ENCODE measurements around the gene LDB1. TPM values are rescaled to one million over a fixed set of nuclear protein-coding genes. Genes with fewer than 3 reads are reported as not detected.

Gene LDB1
- polyA plus RNA-seq, 3 donors, result 15.3 to 23.6 (median 19.8) TPM

GRCh38 chr10:102140218-102140617, 20.1 kb upstream of the LDB1 start:
- H3K27ac ChIP-seq (ENCODE audit: low read depth, low read length), result no peak overlapping the region
- WGBS, 3 donors, result 80 to 92% (median 91%) methylated on average over 4 of the region's 4 CpGs

DNA sequence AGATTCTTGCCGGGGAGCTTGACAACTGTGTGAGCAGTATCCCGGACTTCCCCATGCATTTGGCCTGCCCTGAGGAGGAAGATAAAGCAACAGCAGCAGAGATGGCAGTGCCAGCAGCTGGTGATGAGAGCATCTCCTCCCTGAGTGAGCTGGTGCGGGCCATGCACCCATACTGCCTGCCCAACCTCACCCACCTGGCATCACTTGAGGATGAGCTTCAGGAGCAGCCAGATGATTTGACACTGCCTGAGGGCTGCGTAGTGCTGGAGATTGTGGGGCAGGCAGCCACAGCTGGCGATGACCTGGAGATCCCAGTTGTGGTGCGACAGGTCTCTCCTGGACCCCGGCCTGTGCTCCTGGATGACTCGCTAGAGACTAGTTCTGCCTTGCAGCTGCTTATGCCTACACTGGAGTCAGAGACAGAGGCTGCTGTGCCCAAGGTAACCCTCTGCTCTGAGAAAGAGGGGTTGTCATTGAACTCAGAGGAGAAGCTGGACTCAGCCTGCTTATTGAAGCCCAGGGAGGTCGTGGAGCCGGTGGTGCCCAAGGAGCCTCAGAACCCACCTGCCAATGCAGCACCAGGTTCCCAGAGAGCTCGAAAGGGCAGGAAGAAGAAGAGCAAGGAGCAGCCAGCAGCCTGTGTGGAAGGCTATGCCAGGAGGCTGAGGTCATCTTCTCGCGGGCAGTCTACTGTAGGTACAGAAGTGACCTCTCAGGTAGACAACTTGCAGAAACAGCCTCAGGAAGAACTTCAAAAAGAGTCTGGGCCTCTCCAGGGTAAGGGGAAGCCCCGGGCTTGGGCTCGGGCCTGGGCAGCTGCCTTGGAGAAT, 19.3 kb upstream of the LDB1 start:
- H3K27ac ChIP-seq (ENCODE audit: low read depth, low read length), result no peak overlapping the region
- WGBS, 3 donors, result 92 to 95% (median 95%) methylated on average over 15 of the region's 15 CpGs

DNA sequence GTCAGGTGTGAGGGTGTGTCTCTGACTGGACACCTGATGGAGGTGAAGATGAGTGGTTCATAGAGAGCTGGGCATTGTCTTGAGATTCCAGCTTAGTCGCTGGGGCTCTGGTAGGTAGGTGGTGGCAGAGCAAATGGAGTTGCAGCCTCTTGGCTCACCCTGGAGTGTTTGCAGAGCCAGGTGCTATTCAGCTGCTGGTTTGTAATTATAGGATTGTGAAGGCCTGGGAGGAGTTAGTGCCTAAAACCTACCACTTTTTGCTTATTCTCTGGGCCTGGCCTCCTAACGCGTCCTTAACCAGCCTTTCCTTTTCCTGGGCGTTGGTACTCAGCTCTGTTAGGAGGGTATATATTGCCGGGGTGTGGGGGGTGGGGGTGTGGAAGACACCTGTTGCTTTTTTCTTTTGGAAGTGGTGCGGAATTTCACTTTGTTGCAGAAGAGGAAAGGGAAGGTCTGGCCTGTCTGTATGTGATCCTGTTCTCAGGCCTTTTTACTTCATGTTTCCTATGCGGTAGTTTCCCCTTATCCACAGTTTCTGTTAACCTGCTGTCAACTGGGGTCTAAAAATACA, 15.9 kb upstream of the LDB1 start:
- no peak overlapping the region for H3K27ac ChIP-seq (ENCODE audit: low read depth, low read length)
- 70 to 83% (median 74%) methylated on average over 7 of the region's 7 CpGs for WGBS, 3 donors

DNA sequence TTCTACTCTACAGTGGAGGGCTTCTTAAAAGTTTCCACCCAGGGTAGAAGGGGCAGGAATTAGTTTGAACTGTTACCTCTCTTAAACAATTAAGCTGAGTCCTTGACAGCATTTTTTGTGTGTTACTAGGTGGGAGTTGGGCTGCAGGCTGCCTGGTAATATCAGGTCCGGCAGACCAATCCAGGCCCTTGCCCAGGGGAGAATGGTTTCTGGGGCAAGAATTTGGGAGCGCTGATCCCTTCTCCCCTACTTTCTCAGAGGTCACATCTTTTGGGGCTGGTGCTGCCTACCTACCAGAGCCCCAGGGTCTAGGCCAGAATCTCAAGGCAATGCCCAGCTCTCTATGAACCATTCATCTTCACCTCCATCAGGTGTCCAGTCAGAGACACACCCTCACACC, 14.2 kb upstream of the LDB1 start:
- no peak overlapping the region for H3K27ac ChIP-seq (ENCODE audit: low read depth, low read length)
- WGBS, 3 donors, result 45 to 61% (median 59%) methylated on average over 2 of the region's 2 CpGs

DNA sequence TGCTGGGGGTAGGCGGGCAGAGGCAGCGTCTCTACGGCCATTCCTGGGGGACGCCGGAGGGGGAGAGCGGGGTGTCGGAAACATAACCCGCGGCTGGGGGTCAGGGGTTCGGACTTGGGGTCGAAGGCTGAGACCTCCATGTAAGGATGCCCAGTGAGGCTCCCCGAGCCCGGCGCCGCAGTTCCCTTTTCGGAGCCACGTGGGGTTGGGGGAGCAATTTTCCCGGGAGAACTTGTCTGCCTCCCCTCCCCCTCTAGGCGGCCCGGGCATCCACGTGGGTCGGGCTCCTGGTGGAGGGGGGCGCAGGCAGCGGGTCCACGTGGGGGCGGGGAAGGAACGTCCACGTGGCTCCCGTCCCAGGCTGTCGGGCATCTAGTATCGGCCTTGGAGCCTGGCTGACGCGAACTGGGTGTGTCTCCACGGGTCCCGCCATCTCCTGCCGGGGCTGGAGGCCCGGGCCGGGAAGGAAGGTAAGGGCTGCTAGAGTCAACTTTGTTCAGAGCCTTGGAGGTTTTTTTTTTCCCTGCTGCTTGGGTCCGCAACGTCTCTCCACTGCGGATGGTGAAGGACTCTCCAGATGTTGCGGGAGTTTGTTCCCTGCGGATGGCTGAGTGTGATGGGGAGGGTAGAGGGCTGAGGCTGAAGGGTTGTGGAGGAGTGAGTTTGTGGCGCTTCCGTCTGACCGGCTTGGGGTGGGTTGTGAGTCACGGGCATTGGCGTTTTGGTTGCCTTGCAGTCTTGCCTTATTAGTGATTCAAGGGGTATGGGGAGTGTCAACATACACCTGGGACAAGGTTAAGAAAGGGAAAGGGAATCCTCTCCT, 13.4 kb upstream of the LDB1 start:
- WGBS, 3 donors, result 0 to 1% (median 0%) methylated on average over 37 to 48 of the region's 48 CpGs

DNA sequence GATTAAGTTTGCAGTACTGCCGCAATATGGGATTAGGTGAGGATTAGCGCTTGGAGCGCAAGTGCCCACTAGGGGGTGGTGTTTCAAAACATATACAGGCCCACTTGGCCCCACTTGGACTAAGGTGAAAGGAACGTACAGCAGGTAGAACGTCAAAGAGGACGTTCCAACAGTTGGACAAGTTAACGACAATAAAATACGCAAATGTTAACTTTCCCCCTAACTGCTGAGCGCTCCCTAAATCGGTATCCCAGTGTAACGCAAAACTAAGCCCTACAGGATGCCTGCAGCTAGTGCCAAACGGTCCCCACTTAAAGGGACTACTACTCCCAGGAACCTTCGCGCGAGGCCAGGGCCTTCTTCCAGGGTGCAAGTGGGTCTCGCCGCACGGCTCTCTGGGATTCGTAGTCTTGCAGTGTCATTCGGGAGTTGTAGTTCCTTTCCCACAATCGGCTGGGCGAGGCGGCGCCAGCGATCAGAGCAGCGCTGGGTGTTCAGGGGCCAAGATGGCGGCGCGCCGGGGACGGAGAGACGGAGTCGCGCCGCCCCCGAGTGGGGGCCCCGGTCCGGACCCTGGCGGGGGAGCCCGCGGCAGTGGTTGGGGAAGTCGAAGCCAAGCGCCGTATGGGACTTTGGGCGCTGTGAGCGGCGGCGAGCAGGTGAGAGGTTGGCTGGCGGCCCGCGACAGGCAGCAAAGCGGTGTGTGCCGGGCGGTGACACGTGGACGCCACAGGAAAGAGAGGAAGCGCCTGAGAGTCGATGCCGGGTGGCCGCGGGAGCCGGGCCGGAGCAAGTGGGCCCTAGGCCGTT, 12.6 kb upstream of the LDB1 start, which contains the start of gene PPRC1:
Gene PPRC1, plus strand, starts transcription at position 478 of the 810 bp plus-strand sequence. Its CDS starts 29 bp downstream, at position 507.
- peak within 1 kb of the TSS; percentile 76 for H3K27ac ChIP-seq (ENCODE audit: low read depth, low read length)
- 0% methylated on average over 48 to 64 of the region's 64 CpGs for WGBS, 3 donors

More for the DNA sequence above, 13.4 kb upstream of the LDB1 start:
- peak overlapping the region; percentile 76 for H3K27ac ChIP-seq (ENCODE audit: low read depth, low read length)

DNA sequence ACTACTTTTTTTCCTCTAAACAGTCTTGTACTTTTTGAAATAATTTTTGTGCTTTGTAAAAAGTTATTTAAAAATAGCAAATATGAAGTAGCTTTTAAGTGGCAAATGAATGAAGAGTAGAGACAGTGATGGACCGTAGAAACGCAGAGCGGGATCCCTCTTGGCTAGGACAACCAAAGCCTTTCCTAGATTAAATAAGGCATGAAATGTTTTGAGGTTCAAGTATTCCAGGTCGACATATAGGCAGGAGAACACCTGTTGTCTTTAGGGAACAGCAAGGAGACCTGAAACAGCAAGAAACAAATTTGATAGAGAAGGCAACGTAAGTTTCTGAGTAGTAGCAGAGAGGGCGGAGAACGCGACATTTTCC, 12.0 kb upstream of the LDB1 start:
- H3K27ac ChIP-seq (ENCODE audit: low read depth, low read length), result no peak overlapping the region
- 13 to 25% (median 24%) methylated on average over 8 of the region's 8 CpGs for WGBS, 3 donors

DNA sequence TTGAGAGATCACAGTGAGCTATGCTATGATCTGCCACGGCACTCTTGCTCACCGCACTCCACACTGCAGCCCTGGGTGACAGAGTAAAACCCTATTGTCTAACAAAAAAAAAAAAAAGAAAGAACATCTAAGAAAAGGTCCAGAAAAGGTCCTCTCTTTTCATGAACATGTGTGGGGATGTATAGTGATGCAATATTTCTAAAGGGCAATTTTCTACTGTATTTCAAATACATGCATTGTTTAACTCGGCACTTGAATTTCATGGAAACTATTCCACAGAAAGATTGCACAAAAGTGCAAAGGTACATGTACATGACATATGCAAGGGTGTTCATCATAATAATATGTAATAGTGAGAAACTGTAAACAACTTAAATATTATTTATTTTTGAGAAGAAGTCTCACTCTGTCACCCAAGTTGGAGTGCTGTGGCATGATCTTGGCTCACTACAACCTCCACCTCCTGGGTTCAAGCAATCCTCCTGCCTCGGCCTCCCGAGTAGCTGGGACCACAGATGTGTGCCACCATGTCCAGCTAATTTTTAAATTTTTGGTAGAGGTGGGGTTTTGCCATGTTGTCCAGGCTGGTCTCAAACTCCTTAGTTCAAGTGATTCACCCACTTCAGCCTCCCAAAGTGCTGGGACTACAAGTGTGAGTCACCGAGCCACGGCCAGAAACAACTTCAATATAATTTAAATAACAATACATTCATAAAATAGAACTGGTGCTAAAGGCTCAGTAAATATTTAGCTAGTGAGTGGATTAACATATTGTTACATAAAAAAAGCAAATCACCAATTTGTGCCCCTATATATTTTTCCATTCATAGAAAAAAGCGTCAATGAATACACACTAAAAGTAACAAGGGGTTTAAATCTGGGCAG, 11.4 kb upstream of the LDB1 start:
- 87 to 92% (median 88%) methylated on average over 8 of the region's 8 CpGs for WGBS, 3 donors
- no peak overlapping the region for H3K27ac ChIP-seq (ENCODE audit: low read depth, low read length)

GRCh38 chr10:102123223-102123622, 3.1 kb upstream of the LDB1 start:
- no peak overlapping the region for H3K27ac ChIP-seq (ENCODE audit: low read depth, low read length)
- WGBS, 3 donors, result 85 to 95% (median 89%) methylated on average over 3 of the region's 3 CpGs

DNA sequence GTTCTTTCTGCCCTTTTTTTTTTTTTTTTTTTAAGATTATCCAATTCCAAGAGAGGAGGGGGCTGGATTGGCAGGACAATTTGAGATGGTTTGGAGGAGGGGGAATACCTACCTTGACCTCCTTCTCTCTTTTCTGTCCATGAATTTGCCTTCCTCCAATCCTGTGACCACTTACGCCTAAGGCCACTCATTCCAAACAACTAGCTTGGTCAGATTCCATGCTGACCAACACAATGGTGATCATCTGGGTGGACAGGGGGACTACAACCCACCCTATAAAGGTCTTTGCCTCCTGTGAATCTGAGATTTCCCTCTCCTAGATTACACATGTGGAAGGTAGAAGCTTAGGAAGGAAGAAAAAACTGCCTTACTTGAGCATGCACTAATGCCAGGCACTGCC, 2.3 kb upstream of the LDB1 start:
- H3K27ac ChIP-seq (ENCODE audit: low read depth, low read length), result no peak overlapping the region
- 96 to 100% (median 100%) methylated on average over 1 of the region's 1 CpG for WGBS, 3 donors

GRCh38 chr10:102121739-102122372, 1.7 kb upstream of the LDB1 start:
- WGBS, 3 donors, result 44 to 54% (median 53%) methylated on average over 6 of the region's 6 CpGs
- no peak overlapping the region for H3K27ac ChIP-seq (ENCODE audit: low read depth, low read length)

DNA sequence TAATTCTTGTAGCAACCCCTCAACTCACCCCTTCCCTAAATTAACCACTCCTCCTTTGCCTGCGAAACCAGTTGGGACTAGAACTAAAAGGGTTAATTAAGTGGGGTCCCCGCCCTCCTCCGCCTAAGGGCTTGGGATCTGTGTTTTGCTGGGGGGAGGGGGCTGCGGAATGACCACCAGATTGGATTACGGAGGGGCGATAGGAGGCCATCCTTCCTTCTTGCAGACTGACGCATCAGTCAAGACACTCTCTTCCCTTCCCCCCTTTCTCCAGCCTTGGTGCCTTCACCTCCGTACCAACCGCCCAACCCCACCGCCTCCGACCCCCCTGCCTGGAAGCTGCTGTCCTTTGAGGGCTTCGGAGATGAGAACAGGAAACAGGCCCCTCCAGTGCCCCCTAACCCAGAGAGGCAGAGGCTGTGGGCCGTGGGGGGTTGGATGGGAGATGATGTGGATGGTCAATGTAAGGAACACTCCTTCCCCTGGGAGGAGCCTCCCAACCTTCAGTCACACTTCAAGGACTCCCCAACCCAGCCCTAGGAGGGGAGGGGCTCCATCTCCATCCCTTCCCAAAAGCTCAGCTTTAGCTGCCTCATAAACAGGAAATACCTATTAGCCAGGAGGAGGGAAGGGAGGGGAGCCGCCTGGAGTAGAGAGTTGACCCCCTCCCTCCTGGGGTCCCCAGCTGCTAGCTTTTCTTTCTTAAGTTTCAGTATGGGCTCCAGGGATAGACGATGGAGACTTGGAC, 997 bp upstream of the LDB1 start:
- WGBS, 3 donors, result 3 to 18% (median 7%) methylated on average over 14 to 15 of the region's 15 CpGs

DNA sequence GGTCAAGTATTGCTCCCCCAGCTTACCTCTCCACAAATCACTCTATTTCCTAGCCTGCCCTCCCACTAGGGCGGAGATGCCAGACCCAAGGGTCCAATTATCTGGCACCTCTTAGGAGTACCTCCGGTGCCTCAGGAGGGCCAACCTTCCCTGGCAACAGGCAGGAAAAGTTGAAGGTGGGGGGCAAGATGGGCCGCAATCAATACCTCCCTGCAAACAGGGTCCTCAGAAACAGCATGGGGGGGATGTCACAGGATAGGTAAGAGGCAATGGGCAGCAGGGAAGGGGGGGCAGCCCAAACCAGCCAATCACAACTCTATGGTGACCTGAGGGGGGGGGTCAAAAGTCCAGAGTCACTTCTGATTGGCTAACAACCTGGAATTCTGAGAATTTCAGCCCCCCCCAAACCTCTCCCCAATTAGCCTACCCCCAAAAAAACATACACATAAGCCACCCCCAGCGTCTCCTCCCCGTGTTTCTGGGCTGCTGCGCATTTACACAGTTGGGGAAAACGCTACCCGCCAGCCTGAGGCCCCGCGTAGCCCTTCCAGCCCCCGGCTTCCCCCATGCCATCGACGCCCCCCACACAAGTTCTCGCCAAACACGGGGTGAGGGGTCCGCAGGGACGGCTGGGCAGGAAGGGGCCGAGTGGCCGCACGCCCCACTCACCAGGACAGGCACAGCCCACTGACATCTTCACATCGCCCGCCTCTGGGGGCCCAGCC, 589 bp downstream of the LDB1 start:
- peak overlapping the region; percentile 76 for H3K27ac ChIP-seq (ENCODE audit: low read depth, low read length)
- WGBS, 3 donors, result 0 to 1% (median 1%) methylated on average over 18 to 22 of the region's 22 CpGs

More for the DNA sequence above, 997 bp upstream of the LDB1 start:
- peak overlapping the region; percentile 40 for H3K27ac ChIP-seq (ENCODE audit: low read depth, low read length)

DNA sequence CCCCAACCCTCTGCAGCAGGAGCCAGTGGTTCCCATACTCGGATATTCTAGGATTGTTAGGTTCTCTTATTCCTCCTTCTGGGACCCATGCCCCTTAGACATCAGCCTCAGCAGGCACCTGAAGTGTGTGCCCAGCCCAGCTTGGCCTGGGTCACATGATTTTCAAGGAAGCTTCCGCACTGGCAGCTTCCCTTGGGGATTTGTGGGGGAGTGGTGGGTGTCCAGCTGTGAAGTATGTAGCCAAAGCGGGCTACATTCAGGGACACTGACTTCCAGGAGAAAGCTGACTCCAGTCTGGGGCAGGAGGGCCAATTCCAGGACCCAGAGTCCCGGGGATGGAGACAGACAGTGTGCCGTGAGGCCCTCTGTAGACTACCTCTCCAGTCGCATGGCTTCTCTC, 1.3 kb downstream of the LDB1 start:
- 3 to 5% (median 4%) methylated on average over 6 of the region's 6 CpGs for WGBS, 3 donors
- H3K27ac ChIP-seq (ENCODE audit: low read depth, low read length), result no peak overlapping the region

DNA sequence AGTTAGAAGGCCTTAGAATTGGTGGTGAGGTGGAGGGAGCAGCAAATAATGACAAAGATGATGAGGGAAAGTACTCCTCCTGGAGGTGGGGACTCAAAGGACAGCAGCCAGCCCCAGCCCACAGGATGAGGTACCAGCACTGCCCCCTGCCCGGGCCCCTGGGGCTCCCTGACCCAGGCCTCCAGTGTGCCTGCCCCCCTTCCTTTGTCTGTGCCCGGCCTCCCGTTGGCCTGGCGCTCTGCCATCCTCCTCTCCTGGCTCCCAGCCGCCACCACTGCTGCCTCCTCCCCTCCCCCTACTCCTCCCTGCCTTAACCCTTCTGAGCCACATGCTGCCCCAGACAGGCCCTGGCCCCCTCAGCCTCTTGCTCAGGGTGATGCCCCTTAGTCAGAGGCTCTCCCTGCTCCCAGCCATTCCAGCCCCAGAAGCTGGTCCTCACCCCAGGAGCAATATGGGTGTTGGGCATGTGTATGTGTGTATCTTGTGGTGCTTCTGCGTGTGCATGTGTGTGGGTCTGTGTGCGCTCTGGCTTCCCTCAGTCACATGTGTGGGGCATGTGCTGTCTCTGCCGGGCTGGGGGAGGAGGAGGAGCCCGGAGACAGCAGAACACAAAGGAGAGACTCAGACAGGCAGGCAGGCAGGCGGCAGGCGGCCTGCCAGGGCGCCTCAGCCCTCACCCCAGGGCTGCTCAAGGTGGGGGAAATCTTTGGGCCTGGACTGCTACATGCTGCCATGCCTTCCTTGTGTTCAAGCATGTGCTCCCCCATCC, 2.6 kb downstream of the LDB1 start:
- H3K27ac ChIP-seq (ENCODE audit: low read depth, low read length), result no peak overlapping the region
- 2 to 8% (median 7%) methylated on average over 9 to 12 of the region's 12 CpGs for WGBS, 3 donors

All from adipose tissue (tissue), 3 donors.